GM23248 (cell line): Measurements from ENCODE around the gene MIA2. TPM values are rescaled to one million over a fixed set of nuclear protein-coding genes. Genes with fewer than 3 reads are reported as not detected.

ENCODE experiments used
- DNase-seq: peaks from one replicate; pipeline ENCODE4 v3.0.0-alpha.2; 2015
- H2AFZ ChIP-seq: fragments of 200-600 bp; sonication (generic); 2 replicates; pipeline ENCODE4 v1.6.1; 2016; ENCODE audit warnings: antibody characterized with exemption
- H3F3A ChIP-seq: fragments of 200-600 bp; sonication (generic); 2 replicates; pipeline ENCODE4 v1.6.1; 2016; ENCODE audit warnings: mild to moderate bottlenecking, antibody characterized with exemption, mixed run types; ENCODE audit not compliant: insufficient read depth
- H3K27ac ChIP-seq: fragments of 200-600 bp; sonication (generic); 2 replicates; pipeline ENCODE4 v1.5.1; 2016; ENCODE audit warnings: mild to moderate bottlenecking
- H3K27me3 ChIP-seq: fragments of 200-600 bp; sonication (generic); replicated peaks from 2 replicates; pipeline ENCODE4 v1.6.1; 2016; ENCODE audit warnings: mild to moderate bottlenecking; ENCODE audit not compliant: insufficient read depth
- H3K36me3 ChIP-seq: fragments of 200-600 bp; sonication (generic); 2 replicates; pipeline ENCODE4 v1.6.1; 2016; ENCODE audit warnings: low read depth, mild to moderate bottlenecking
- H3K4me1 ChIP-seq: fragments of 200-600 bp; sonication (generic); 2 replicates; pipeline ENCODE4 v1.6.1; 2016; ENCODE audit warnings: mild to moderate bottlenecking; ENCODE audit not compliant: insufficient read depth
- H3K4me2 ChIP-seq: fragments of 200-600 bp; sonication (generic); one replicate; pipeline ENCODE4 v1.6.1; 2016; ENCODE audit warnings: mild to moderate bottlenecking; ENCODE audit not compliant: unreplicated experiment
- H3K4me3 ChIP-seq: fragments of 200-600 bp; sonication (generic); 2 replicates; pipeline ENCODE4 v1.5.1; 2016; ENCODE audit warnings: mild to moderate bottlenecking
- H3K79me2 ChIP-seq: fragments of 200-600 bp; sonication (generic); 2 replicates; pipeline ENCODE4 v1.6.1; 2016; ENCODE audit warnings: mild to moderate bottlenecking; ENCODE audit not compliant: insufficient read depth
- H3K9ac ChIP-seq: fragments of 200-600 bp; sonication (generic); 2 replicates; pipeline ENCODE4 v1.6.1; 2016; ENCODE audit warnings: mild to moderate bottlenecking
- H3K9me2 ChIP-seq: fragments of 200-600 bp; sonication (generic); 2 replicates; pipeline ENCODE4 v1.6.1; 2016; ENCODE audit warnings: mixed run types, mild to moderate bottlenecking, moderate library complexity; ENCODE audit not compliant: insufficient read depth
- H3K9me3 ChIP-seq: fragments of 200-600 bp; sonication (generic); one replicate; pipeline ENCODE4 v1.6.1; 2017; ENCODE audit warnings: low read depth
- H4K20me1 ChIP-seq: fragments of 200-600 bp; sonication (generic); 2 replicates; pipeline ENCODE4 v1.6.0; 2016; ENCODE audit not compliant: insufficient read depth
- EZH2 ChIP-seq: fragments of 200-600 bp; sonication (generic); IDR thresholded peaks from 2 replicates; pipeline ENCODE4 v1.6.1; 2018; ENCODE audit warnings: antibody characterized with exemption, mild to moderate bottlenecking; ENCODE audit not compliant: insufficient read depth, poor library complexity, severe bottlenecking
- EZH2phosphoT487 ChIP-seq: fragments of 200-600 bp; sonication (generic); IDR thresholded peaks from 2 replicates; pipeline ENCODE4 v1.6.1; 2018; ENCODE audit warnings: antibody characterized with exemption, moderate library complexity, mild to moderate bottlenecking, low read depth; ENCODE audit not compliant: insufficient read depth
- WGBS, 2 experiments: methylation state at CpG; one replicate each; pipeline ENCODE4 v1.1.6; 2015 to 2017; ENCODE audit warnings: low lambda C conversion rate in 2 of 2, low coverage in 1 of 2; ENCODE audit errors: missing lambda C conversion rate in 2 of 2; 5-methylcytosine and 5-hydroxymethylcytosine counted together
- in situ Hi-C: fragments of 300-500 bp; cut with MboI; formaldehyde crosslinking; loops from 2 replicates; pipeline ENCODE4 v1.15.0; 2020
- polyA plus RNA-seq: library from polyadenylated mRNA; unstranded; fragments of >200 nt; fragmentation: Nextera tagmentation; extraction: Ambion mirVana; gene quantifications from 2 replicates; pipeline ENCODE4 v1.2.1, GENCODE V29; 2016
- total RNA-seq: library from RNA; depleted of rRNA; stranded (reverse); fragments of >200 nt; shearing (Covaris generic); gene quantifications from 2 replicates; pipeline ENCODE4 v1.2.3, GENCODE V29; 2014

The MIA2 gene
- total and polyA plus RNA-seq, 2 experiments from 2014 or later: 16.2 to 21.4 TPM

DNA sequence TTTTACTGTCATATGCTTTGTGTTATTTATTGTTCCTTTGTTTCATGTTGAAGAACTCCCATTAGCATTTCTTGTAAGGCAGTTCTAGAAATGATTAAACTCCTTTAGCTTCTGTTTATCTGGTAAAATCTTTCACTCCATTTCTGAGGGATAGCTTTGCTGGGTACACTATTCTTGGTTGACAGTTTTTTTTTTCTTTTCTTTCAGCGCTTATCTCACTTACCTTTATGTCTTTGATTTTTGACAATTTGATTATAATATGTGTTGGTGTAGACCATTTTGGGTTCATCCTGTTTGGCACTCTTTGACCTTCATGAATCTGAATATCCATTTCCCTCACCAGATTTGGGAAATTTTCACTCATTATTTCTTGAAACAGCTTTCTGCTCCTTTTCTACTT, 182.4 kb downstream of the MIA2 start:
- no peak overlapping the region for H3K9ac ChIP-seq
- in situ Hi-C loops: no loop called here
- no peaks in the 10 kb centered on the region for H3K9me3 ChIP-seq
- H3K9me2 ChIP-seq: no peaks in the 10 kb centered on the region
- H3F3A ChIP-seq: peaks cover 12% of the 10 kb centered on the region
- no peak overlapping the region for H3K27ac ChIP-seq
- WGBS, 2 experiments: 94 to 100% methylated on average over 1 of the region's 1 CpG
- no peaks in the 10 kb centered on the region for H4K20me1 ChIP-seq
- no peak overlapping the region for H3K4me3 ChIP-seq
- H2AFZ ChIP-seq: no peak overlapping the region
- peaks cover 12% of the 10 kb centered on the region for H3K36me3 ChIP-seq
- DNase-seq: no peak
- no peak for TF ChIP-seq EZH2
- TF ChIP-seq EZH2phosphoT487: no peak
- H3K27me3 ChIP-seq: no peaks in the 10 kb centered on the region
- peaks cover 77% of the 10 kb centered on the region for H3K79me2 ChIP-seq
- peaks cover 11% of the 10 kb centered on the region for H3K4me1 ChIP-seq
- no peak overlapping the region for H3K4me2 ChIP-seq

DNA sequence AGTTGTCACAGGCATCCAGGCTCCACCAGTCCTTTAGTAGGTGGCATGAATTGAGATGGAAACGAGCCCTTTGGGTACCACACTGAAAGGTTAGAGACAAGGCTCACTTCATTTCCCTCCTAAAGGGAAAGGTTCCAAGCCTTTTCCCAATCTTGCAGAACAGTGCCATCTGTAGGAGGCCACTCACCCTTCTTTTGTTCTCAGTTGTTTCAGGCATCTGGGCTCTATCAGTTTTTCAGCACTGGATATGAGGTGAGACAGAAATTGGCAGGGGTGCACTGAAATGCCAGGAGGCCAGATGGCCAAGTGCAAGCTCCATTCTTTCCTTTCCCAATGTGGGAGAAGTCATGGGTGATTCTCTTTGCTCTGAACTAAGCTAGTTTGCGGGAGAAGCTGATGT, 183.3 kb downstream of the MIA2 start:
- no peaks in the 10 kb centered on the region for H3K9me3 ChIP-seq
- TF ChIP-seq EZH2 (no peak), EZH2phosphoT487 (no peak)
- no peaks in the 10 kb centered on the region for H4K20me1 ChIP-seq
- H3K27me3 ChIP-seq: no peaks in the 10 kb centered on the region
- H3K9me2 ChIP-seq: no peaks in the 10 kb centered on the region
- H3K79me2 ChIP-seq: peaks cover 86% of the 10 kb centered on the region
- no peak overlapping the region for H3K9ac ChIP-seq
- H3K27ac ChIP-seq: no peak overlapping the region
- WGBS, 2 experiments: 71 to 85% methylated on average over 2 of the region's 2 CpGs
- peaks cover 12% of the 10 kb centered on the region for H3F3A ChIP-seq
- no peak overlapping the region for H3K4me2 ChIP-seq
- H3K36me3 ChIP-seq: peaks cover 12% of the 10 kb centered on the region
- peak; percentile 50 for DNase-seq
- H2AFZ ChIP-seq: no peak overlapping the region
- peaks cover 11% of the 10 kb centered on the region for H3K4me1 ChIP-seq
- in situ Hi-C loops: no loop called here
- no peak overlapping the region for H3K4me3 ChIP-seq

- Histone ChIP-seq H3K4me3 (no peak overlapping the region), H3K27ac (no peak overlapping the region), H3K9ac (no peak overlapping the region), H3F3A (peaks cover 12% of the 10 kb centered on the region), H3K4me1 (peaks cover 11% of the 10 kb centered on the region), H3K36me3 (peaks cover 12% of the 10 kb centered on the region), H3K27me3 (no peaks in the 10 kb centered on the region), H3K9me3 (no peaks in the 10 kb centered on the region), H4K20me1 (no peaks in the 10 kb centered on the region), H2AFZ (no peak overlapping the region), H3K9me2 (no peaks in the 10 kb centered on the region), H3K4me2 (peak overlapping the region; percentile 46), H3K79me2 (peaks cover 99% of the 10 kb centered on the region)
- 93 to 94% methylated on average over 1 of the region's 1 CpG for WGBS, 2 experiments
- DNase-seq: peak; percentile 26
- no peak for TF ChIP-seq EZH2
- TF ChIP-seq EZH2phosphoT487: no peak
- in situ Hi-C loops: no loop called here
Measured at GRCh38 chr14:39419272-39419671, 185.6 kb downstream of the MIA2 start.

DNA sequence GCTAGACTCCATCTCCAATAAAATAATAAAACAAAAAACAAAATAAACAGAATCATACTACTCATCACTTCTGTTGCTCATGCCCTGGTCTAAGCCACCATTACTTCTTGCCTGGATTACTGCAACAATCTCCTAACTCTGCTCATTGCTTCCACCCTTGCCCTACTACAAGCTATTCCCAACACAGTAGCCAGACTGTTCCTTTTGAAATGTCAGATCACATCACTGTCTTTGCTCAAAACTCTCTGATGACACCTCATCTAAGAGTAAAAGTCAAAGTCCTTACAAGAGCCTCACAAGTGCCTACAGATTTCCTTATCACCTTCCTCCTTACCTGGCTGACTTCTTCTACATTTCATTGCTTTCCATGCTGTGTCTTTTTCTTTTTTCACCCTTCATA, 188.5 kb downstream of the MIA2 start:
- Histone ChIP-seq H3K9ac (no peak overlapping the region), H3K36me3 (no peaks in the 10 kb centered on the region), H3K27me3 (no peaks in the 10 kb centered on the region), H3K9me2 (no peaks in the 10 kb centered on the region), H3F3A (peaks cover 17% of the 10 kb centered on the region), H3K79me2 (peaks cover 97% of the 10 kb centered on the region), H3K27ac (no peak overlapping the region), H3K4me1 (peaks cover 35% of the 10 kb centered on the region), H3K9me3 (no peaks in the 10 kb centered on the region), H3K4me3 (no peak overlapping the region), H2AFZ (no peak overlapping the region), H3K4me2 (no peak overlapping the region), H4K20me1 (no peaks in the 10 kb centered on the region)
- DNase-seq: no peak
- in situ Hi-C loops: no loop called here
- no peak for TF ChIP-seq EZH2phosphoT487
- TF ChIP-seq EZH2: no peak

- Histone ChIP-seq H2AFZ (no peak overlapping the region), H3K27me3 (no peaks in the 10 kb centered on the region), H3F3A (peaks cover 16% of the 10 kb centered on the region), H3K9ac (no peak overlapping the region), H3K4me1 (peaks cover 35% of the 10 kb centered on the region), H3K79me2 (peaks cover 98% of the 10 kb centered on the region), H3K27ac (no peak overlapping the region), H3K36me3 (no peaks in the 10 kb centered on the region), H3K4me3 (no peak overlapping the region), H4K20me1 (no peaks in the 10 kb centered on the region), H3K9me3 (no peaks in the 10 kb centered on the region), H3K9me2 (no peaks in the 10 kb centered on the region), H3K4me2 (no peak overlapping the region)
- TF ChIP-seq EZH2 (no peak), EZH2phosphoT487 (no peak)
- DNase-seq: no peak
- 82 to 92% methylated on average over 3 of the region's 3 CpGs for WGBS, 2 experiments
- in situ Hi-C loops: no loop called here
Measured at GRCh38 chr14:39423793-39424192, 190.1 kb downstream of the MIA2 start.
